ENCODE data around the gene PTPRN2. TPM values are rescaled to one million over a fixed set of nuclear protein-coding genes. Genes with fewer than 3 reads are reported as not detected.
A peak's percentile ranks its signal among the peaks of the same experiment; 100 is the strongest.

The PTPRN2 gene
- total and polyA plus RNA-seq, 9 of the 15 experiments (the other 6 are each of a cell fraction or from before 2014, with no cell fraction given), result not detected

- Histone ChIP-seq H4K20me1 (replicated peaks; ENCODE audit: control insufficient read depth, insufficient read depth, low read length) (peaks cover 4% of the 10 kb centered on the region; the same call in 1 of the 2 replicates), H3K79me2 (ENCODE audit: control insufficient read depth, insufficient read depth, low read length) (no peaks in the 10 kb centered on the region), H3K27me3 (ENCODE audit: control insufficient read depth in 2 of 2, insufficient read depth in 2 of 2, low read length in 2 of 2) (peaks cover 0 to 42% of the 10 kb centered on the region in 2 experiments; a peak in 3 of 5 replicates), H3K9me3 (replicated peaks; ENCODE audit: control insufficient read depth, insufficient read depth, low read depth, low read length) (no peaks in the 10 kb centered on the region; the same call in 1 of the 2 replicates), H3K9ac (ENCODE audit: insufficient read depth in 1 of 2, low read depth in 2 of 2, low read length in 2 of 2) (no peak overlapping the region), H3K4me3 (no peak overlapping the region), H3K4me1 (replicated peaks in 1 of 2; ENCODE audit: control insufficient read depth in 2 of 2, insufficient read depth in 2 of 2, low read length in 2 of 2) (peaks cover 0 to 4% of the 10 kb centered on the region in 2 experiments; a peak in 1 of 5 replicates), H3K9me1 (ENCODE audit: control insufficient read depth, insufficient read depth, low read length) (no peaks in the 10 kb centered on the region), H2AFZ (ENCODE audit: low read depth, low read length) (no peak overlapping the region), H3K4me2 (ENCODE audit: insufficient read depth, low read length) (no peak overlapping the region), H3K27ac (ENCODE audit: extremely low read depth, low read depth, low read length) (no peak overlapping the region), H3K36me3 (ENCODE audit: control insufficient read depth, insufficient read depth, low read length) (no peaks in the 10 kb centered on the region)
- ChIA-PET CTCF (ENCODE audit: low intra/inter-chr PET ratio) (no interaction called here), POLR2A (interaction anchor here (0.6 kb wide), 1 partner anchor 23 kb away, joined by 3 read pairs; no protein-coding TSS in a partner anchor)
- BruUV-seq (replicated peaks), result no TSS peak
- intact Hi-C loops (cut with micrococcal nuclease) (no loop called here), in situ Hi-C loops (cut with MboI) (loop anchor here (10.0 kb wide), 1 partner anchor 768 kb away; no protein-coding TSS in a partner anchor)
- FAIRE-seq (no peak), ATAC-seq (no peak), DNase-seq (ENCODE audit: extremely low read depth in 1 of 4, low spot score in 3 of 4) (no peak)
- WGBS (ENCODE audit: insufficient coverage, low coverage, missing lambda C conversion rate), result 6% methylated on average over 1 of the region's 1 CpG
- TF ChIP-seq CREBBP (IDR thresholded peaks at IDR 0.05; ENCODE audit: low read depth, low read length) (no peak), RBM17 (IDR thresholded peaks at IDR 0.05; ENCODE audit: borderline replicate concordance, low read depth, low read length) (no peak), NFXL1 (CRISPR knock-in tag; IDR thresholded peaks at IDR 0.05) (no peak)
Measured at GRCh38 chr7:157822688-157823031, 765.0 kb downstream of the PTPRN2 start.

GRCh38 chr7:157821959-157822687 lies 765.5 kb downstream of the PTPRN2 start:
- DNase-seq (ENCODE audit: extremely low read depth in 1 of 4, low spot score in 3 of 4) (no peak), ATAC-seq (no peak), FAIRE-seq (no peak)
- H3K9me3 ChIP-seq (replicated peaks; ENCODE audit: control insufficient read depth, insufficient read depth, low read depth, low read length), result no peaks in the 10 kb centered on the region; the same call in 1 of the 2 replicates
- H4K20me1 ChIP-seq (replicated peaks; ENCODE audit: control insufficient read depth, insufficient read depth, low read length), result peaks cover 4% of the 10 kb centered on the region; the same call in 1 of the 2 replicates
- peaks cover 0 to 42% of the 10 kb centered on the region in 2 experiments; a peak in 3 of 5 replicates for H3K27me3 ChIP-seq (ENCODE audit: control insufficient read depth in 2 of 2, insufficient read depth in 2 of 2, low read length in 2 of 2)
- TF ChIP-seq BCLAF1 (IDR thresholded peaks at IDR 0.05; ENCODE audit: borderline replicate concordance in 1 of 2, control insufficient read depth in 1 of 2, low read depth in 2 of 2, low read length in 1 of 2) (0 out of 4 replicates have a peak, but pooled peaks of 1 of the 2 experiments have one; percentile 47), CREBBP (IDR thresholded peaks at IDR 0.05; ENCODE audit: low read depth, low read length) (peak; percentile 24), POLR2H (tag; IDR thresholded peaks at IDR 0.05; ENCODE audit: low read depth) (no peak)
- ChIA-PET CTCF (ENCODE audit: low intra/inter-chr PET ratio) (no interaction called here), POLR2A (no interaction called here)
- no peak overlapping the region for H2AFZ ChIP-seq (ENCODE audit: low read depth, low read length)
- BruUV-seq (replicated peaks), result no TSS peak
- no peaks in the 10 kb centered on the region for H3K9me1 ChIP-seq (ENCODE audit: control insufficient read depth, insufficient read depth, low read length)
- peaks cover 0 to 4% of the 10 kb centered on the region in 2 experiments; a peak in 1 of 5 replicates for H3K4me1 ChIP-seq (replicated peaks in 1 of 2; ENCODE audit: control insufficient read depth in 2 of 2, insufficient read depth in 2 of 2, low read length in 2 of 2)
- 2% methylated on average over 3 of the region's 3 CpGs for WGBS (ENCODE audit: insufficient coverage, low coverage, missing lambda C conversion rate)
- H3K79me2 ChIP-seq (ENCODE audit: control insufficient read depth, insufficient read depth, low read length), result no peaks in the 10 kb centered on the region
- no peak overlapping the region for H3K27ac ChIP-seq (ENCODE audit: extremely low read depth, low read depth, low read length)
- H3K9ac ChIP-seq (ENCODE audit: insufficient read depth in 1 of 2, low read depth in 2 of 2, low read length in 2 of 2), result no peak overlapping the region
- H3K4me3 ChIP-seq, result no peak overlapping the region
- intact Hi-C loops (cut with micrococcal nuclease), result no loop called here
- H3K36me3 ChIP-seq (ENCODE audit: control insufficient read depth, insufficient read depth, low read length), result no peaks in the 10 kb centered on the region
- no peak overlapping the region for H3K4me2 ChIP-seq (ENCODE audit: insufficient read depth, low read length)
- in situ Hi-C loops (cut with MboI), result loop anchor here (10.0 kb wide), 1 partner anchor 767 kb away; no protein-coding TSS in a partner anchor
